GM10847 (cell line): ENCODE measurements around the gene SEMA5B.

ENCODE experiments used
- POLR2A ChIP-seq: IDR thresholded peaks from 2 replicates; pipeline ENCODE4 v1.6.1; 2011; ENCODE audit not compliant: insufficient read length; ENCODE audit errors: extremely low read depth

SEMA5B gene

DNA sequence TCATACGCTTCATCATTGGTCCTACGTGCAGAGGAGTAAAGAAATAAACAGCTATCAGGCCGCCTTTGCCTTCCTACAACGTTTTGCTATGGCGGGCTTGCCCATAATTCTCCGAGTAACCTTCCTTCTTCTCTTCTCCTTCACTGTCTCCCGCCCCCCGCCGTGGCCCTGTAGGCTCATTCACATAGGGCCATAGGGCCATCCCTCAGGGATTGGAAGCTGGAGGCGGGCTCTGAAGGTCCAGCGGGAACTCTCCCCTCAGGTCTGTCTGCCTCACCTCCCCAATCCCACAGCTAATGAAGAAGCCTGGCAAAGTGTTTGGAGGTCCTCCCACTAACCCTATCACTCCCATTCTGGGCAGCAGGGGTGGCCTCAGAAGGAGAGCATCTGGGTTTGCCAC is 43.6 kb downstream of the SEMA5B start:
- TF ChIP-seq POLR2A, result no peak

DNA sequence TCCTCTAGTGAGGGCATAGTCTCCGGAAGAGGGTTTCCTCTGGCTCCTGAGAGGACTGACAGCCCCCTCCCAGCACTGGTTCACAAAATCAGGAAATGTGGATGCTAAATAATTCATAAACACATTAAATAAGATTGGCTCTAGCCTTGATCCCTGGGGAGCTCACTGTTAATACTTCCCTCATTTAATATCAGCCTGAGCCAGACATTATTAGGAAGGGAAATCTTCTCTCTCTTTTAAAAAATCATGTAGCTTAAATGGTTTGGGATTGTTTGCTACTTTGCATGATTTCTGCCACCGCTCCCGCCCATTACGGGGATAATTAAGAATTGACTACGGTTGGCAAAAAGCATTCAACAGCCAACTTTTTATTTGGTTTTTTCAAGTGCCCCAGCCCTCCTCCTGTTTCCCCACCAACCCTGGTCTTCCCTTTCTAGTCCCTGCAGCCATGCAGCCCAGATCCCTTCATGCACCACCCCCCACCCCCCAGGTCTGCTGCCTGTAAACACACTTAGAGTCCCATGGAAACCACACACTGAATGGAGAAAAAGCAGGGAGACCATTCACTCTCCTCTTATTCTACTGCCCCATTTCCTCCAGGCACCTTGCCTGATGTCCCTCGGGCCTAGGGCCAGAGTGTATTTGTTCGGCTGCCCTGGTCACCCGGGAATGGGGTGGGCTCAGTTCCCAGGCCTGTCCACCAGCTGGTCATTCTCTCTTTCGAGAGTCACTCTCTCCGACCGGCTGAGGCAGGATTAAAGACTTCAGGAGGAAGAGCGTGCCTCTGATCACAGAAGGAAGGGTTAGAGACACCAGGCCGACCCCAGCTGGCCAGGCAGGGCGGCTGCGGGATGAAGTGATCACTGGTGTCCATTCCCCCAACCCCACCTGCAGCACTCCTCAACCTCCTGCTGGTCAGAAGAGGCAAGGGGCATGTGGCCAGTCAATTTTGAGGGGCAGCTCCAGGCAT is 45.1 kb downstream of the SEMA5B start:
- no peak for TF ChIP-seq POLR2A

DNA sequence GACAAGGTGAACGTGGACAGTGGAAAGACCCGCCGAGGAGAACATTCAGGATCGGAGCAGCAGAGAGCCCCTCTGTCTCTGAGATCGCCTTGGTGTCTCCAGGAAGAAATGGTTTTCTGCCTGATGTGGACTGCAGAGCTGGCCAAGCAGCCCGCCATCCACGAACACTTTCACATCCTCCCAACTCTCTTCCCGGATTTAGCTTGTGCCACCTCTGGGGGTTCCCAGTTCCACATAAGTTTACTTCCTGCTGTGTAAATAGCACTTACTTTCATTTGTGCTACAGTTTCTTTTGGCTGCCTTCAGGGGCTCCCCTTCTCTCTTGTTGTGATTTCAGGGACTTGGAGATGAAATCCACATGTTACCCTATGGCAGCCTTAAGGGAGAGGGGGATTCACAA is 48.4 kb downstream of the SEMA5B start:
- no peak for TF ChIP-seq POLR2A

DNA sequence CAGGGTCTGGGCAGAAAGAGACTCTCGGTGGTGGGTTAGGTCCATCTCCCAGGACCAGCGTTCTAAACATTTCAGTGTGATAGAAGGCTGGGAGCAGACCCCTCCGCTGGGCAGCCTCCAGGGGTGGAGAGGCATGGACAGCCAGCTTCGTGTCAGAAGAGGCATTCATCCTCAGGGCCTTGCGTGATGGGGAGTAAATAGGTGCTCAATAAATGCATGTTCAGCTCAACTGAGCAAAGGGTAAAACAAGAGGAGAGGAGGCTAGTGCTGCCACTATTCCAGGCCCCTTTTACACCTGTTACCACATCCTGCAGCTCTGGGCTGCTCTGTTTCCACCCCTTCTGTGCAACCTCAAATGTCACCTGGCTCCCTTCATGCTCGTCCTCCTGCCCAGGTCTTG is 49.0 kb downstream of the SEMA5B start:
- TF ChIP-seq POLR2A, result no peak

DNA sequence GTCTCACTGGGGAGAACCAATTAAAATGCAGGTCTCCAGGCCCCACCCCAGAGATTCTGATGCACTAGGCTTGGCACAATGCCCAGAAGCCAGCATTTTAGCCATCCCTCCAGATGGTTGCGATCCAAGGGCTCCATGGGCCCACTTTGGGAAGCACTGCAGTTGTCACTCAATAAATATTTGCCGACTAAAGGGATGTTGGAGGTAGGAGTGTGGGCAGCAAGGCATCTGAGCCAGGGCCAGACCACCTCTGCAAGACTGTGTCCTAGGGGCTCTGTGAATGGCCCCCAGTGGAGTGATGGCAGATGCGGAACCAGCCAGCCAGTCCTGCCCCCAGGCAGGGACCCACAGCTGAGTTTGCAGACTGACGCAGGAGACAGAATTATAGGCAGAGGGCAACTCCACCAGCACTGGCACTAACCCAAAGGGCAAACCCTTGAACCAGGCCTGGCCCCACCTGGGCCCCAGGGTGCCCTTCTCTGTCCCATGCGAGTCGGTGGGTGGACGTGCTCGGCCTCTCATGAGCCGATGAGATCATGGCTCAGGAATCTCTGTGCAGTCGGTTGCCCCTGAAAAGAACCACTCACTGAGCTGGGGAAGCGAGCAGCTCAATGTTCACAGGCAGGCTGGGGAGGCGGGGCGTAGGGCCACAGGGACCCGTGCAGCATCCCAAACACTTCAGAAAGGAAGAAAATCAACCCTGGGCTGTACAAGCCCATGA is 49.7 kb downstream of the SEMA5B start:
- TF ChIP-seq POLR2A, result no peak

DNA sequence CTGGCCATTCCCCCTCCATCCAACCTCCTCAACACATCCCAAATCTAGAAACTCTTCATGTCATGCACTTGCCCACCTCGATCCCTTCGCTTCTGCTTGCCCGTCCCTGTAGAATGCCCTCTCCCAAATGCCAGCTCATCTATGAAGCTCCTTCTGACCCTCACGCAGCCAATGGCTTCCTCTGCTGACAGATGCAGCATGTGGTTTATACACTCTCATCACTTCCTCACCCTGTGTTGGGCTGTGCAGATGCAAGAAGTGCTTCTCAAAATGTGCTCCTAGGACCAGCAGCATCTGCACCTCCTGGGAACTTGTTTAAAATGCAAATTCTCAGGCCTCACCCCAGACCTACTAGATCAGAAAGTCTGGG is 51.7 kb downstream of the SEMA5B start:
- TF ChIP-seq POLR2A, result no peak

DNA sequence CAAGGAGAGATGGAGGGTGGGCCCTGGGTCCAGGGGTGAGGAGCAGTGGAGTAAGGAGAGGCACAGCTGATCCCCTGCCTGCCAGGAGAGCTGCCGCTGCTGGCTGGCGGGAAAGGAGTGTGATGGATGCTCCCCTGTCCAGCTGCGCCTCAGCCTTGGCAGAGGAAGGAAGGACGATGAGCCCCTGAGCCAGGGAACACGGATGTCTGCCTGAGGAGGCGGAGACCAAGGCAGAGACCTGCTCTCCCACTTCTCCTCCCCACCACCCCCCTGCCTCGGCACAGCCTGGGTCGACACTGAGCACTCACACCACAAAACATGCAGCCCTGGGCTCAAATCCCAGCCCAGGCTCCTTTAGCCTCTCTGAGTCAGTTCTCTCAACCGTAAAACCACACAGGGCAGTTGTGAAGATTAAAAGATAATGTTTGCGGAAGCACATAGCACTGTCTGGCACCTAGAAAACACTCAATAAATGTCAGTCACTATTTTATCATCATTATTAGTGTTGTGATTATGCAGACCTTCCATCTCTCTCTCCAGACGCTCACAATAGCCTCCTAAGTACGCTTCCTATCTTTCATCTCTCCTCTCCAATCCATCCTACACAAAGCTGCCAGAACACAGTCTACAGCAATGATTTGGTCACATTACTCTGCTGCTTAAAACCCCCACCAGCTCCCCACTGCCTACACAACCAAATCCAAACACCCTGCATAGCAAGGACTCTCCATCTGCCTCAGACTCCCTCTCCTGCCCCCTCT is 52.2 kb downstream of the SEMA5B start:
- no peak for TF ChIP-seq POLR2A

DNA sequence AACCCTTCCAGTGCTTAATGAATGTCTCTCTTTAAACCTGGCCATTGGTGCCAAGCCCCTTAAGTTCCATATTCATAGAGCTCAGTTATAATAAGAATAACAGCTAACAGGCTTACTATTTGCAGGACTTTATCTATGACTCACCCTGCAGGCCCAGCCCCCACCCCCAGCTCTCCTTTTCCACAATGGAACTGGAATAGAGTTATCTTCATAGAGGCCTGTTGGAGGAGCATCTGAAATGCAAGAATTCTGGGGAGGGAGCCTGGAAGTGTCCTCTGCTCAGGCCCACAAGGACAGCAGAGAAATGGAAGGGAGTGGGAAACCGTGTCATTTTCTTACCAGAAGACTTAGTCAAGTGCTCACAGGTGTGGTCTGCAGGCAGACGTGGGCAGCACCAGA is 52.8 kb downstream of the SEMA5B start:
- no peak for TF ChIP-seq POLR2A

DNA sequence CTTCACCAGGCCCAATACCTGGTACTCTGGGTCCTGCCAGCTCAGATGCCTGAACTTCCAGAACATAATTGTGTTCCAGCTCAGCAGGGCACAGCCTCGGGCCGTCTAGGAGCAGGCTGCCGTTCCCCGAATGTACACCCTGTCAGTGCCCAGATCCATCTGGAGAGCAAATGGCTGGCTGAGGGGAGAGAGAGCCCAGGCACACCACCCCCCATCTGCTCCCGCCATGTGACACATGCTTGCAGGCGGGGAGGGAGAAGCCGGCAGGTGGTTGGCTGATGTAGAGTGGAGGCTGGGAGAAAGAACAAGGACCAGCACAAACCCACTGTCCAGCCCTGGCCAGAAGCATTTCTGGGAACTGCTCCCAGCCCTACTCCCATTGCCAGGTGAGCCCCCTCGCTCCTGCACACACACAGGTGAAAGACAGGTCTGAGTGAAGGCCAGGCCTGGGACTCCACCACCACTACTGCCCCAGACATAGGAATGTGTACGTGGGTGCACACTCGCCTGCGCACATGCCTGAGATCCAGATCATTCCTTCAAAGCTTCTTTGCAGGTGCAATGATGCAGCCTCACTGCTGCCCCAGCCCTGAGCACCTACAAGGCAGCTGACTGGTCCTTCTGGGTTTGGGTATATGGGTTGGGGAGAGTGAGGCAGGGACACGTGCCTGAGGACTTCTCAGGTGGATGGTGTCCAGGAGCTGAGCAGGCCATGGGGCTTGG is 53.5 kb downstream of the SEMA5B start:
- no peak for TF ChIP-seq POLR2A

DNA sequence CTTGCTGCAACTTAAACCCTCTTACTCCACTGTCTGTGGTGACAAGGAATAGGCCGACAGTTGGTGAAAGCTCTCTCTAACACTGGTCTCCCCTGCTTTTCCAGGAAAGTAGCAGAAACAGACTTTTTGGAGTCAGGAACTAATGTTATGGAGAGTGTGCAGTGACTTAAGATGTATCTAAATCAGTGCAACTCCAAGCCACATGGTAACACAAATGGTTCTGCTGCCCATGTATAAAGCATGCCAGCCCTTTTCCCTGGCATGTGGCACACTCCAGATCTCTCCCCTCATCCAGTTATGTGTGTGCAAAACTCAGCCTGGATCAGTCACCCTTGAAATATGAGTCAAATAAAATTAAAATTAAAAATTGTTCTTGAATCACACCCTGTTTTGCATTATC is 55.4 kb downstream of the SEMA5B start:
- TF ChIP-seq POLR2A, result no peak

DNA sequence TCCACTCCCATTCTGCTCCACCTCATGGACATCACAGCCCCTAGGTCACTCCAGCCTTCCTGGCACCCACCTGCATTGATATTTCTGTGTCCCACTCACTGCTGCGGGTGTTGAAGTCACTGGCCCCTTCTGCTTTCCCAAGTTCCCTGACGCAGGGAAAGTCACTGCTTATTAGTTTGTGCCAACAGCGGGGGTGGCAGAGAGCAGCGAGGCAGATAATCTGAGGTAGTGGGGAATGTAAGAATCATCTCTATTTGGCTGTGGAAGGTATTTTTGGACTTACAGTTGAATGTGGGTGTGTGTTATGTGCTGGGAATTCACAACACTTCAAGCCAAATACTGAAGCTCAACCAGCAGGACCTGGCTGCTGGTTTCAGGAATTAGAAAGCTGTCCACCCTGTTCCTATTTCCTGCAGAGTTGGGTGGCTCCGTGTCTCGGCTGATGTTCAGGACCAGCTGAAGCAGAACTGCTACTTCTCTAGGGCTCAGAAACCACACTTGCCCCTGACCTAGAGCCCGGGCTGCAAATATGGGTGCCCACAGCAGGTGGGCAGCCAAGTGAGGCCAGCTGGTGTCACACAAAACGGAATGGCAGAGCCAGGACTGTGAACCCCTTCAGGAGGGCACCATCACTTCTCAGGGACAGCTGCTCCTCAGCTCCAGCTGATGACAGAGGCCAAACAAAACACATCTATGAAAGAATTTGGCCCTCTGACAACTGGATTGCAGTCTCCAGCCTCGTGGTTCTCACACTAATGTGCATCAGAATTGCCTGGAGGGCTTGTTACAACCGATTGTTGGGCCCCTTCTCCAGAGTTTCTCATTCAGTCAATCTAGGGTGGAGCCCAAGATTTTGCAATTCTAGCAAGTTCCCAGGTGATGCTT is 57.7 kb downstream of the SEMA5B start:
- TF ChIP-seq POLR2A, result no peak

DNA sequence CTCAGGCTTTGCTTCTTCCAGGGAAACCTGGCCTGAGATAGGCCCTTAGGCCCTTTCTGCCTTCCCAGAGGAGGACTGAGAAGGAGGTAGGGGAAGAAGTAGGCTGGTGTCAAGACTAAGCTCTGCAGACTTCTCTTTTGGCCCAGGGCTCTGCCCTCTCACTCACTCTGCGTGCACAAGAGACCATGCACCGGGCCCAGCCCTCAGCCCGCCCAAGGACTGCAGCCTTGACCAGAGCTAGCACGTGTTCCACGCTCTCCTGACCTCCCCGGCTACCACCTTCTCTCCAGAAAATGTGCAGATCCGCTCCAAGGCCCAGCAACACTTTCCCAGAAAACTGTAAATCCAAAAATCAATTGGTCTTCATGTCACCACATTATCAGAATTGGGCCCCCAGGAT is 59.8 kb downstream of the SEMA5B start:
- no peak for TF ChIP-seq POLR2A

DNA sequence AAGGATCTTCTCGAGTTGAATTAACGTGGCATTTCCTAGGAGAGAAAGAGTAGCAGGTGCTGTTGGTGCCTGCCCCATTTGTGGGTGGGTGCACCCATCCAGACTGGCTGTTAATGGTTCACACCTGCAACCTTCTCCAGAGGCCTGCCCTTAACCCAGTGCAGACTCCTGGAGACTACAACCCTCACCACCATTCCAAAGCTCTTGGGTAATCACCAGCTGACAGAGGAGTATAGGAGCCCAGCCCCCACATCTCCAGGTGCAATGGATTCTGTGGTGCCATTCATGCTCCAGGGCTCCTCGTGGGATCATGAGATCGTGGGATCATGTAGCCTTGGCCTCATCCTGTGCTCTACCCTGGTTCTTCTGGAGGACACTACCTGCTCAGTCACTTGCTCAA is 60.2 kb downstream of the SEMA5B start:
- TF ChIP-seq POLR2A, result no peak

DNA sequence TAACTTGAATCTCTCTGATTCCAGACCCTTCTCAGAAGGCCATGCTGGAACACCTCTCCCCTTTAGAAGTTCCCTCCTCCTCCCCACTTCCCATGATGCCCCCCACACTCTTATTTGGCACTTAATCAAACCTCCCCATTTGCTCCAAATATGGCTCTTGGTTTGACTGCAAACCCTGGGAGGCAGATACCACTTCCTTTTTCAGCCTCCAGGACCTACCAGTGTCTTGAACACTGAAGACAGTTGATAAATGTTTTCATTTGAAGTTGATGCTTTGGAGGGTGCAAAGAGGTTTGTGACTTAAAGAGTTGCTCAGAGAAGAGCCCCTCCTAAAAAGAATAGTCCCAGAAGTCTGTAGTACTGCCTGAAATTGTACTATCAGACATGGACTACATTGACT is 61.5 kb downstream of the SEMA5B start:
- no peak for TF ChIP-seq POLR2A
